Sigmoid colon (tissue), 4 donors: ENCODE measurements around the gene RALB.

Experiments used
- CTCF ChIP-seq, 4 experiments: fragments of 450-650 bp in 3 of 4; fragments of 200-600 bp in 1 of 4; IDR thresholded peaks; one replicate each; pipeline ENCODE4 v1.5.1; 2016 to 2019; ENCODE audit warnings: antibody characterized with exemption in 4 of 4, mild to moderate bottlenecking in 3 of 4, moderate library complexity in 2 of 4
- EP300 ChIP-seq, 4 donors: sonication (generic); formaldehyde crosslinking; IDR thresholded peaks; one replicate each; pipeline ENCODE4 v1.6.1; 2017; ENCODE audit warnings: antibody characterized with exemption in 4 of 4
- POLR2A ChIP-seq, 2 donors: fragments of 450-650 bp; IDR thresholded peaks; one replicate each; pipeline ENCODE4 v1.6.1; 2016; ENCODE audit warnings: antibody characterized with exemption in 2 of 2, mild to moderate bottlenecking in 2 of 2, moderate library complexity in 2 of 2
- POLR2AphosphoS5 ChIP-seq, 4 donors: sonication (generic); formaldehyde crosslinking; IDR thresholded peaks; one replicate each; pipeline ENCODE4 v1.6.1; 2017; ENCODE audit warnings: antibody characterized with exemption in 4 of 4

GRCh38 chr2:120256651-120257000 lies 4.0 kb downstream of the RALB start:
- no peak for TF ChIP-seq CTCF (IDR thresholded peaks at IDR 0.05)
- TF ChIP-seq POLR2AphosphoS5 (IDR thresholded peaks at IDR 0.05), result no peak
- TF ChIP-seq POLR2A (IDR thresholded peaks at IDR 0.05), result no peak
- no peak for TF ChIP-seq EP300 (IDR thresholded peaks at IDR 0.05)
